GM23338 (cell line): ENCODE data around the gene HCN1. TPM values are rescaled to one million over a fixed set of nuclear protein-coding genes. Genes with fewer than 3 reads are reported as not detected.

ENCODE experiments used
- ATAC-seq: fragments of 200-7000 bp; cut with Tn5 transposase; 3 replicates; pipeline ENCODE4 v1.9.1; 2020
- DNase-seq: peaks from one replicate; pipeline ENCODE4 v3.0.0-alpha.2; 2015; ENCODE audit warnings: low spot score
- H2AFZ ChIP-seq: fragments of 200-600 bp; sonication (generic); 2 replicates; pipeline ENCODE4 v1.8.0; 2016; ENCODE audit warnings: antibody characterized with exemption, mild to moderate bottlenecking, moderate library complexity
- H3F3A ChIP-seq: fragments of 200-600 bp; sonication (generic); replicated peaks from 2 replicates; pipeline ENCODE4 v1.8.0; 2017; ENCODE audit warnings: antibody characterized with exemption, mixed run types, low read depth
- H3K27ac ChIP-seq: fragments of 200-600 bp; sonication (generic); 2 replicates; pipeline ENCODE4 v1.6.1; 2016; ENCODE audit warnings: low read depth
- H3K27me3 ChIP-seq: fragments of 200-600 bp; sonication (generic); 2 replicates; pipeline ENCODE4 v1.8.0; 2016; ENCODE audit warnings: mild to moderate bottlenecking, mixed run types, moderate library complexity; ENCODE audit not compliant: insufficient read depth
- H3K36me3 ChIP-seq: fragments of 200-600 bp; sonication (generic); 2 replicates; pipeline ENCODE4 v1.8.0; 2016; ENCODE audit warnings: mild to moderate bottlenecking; ENCODE audit not compliant: insufficient read depth
- H3K4me1 ChIP-seq: fragments of 200-600 bp; sonication (generic); 2 replicates; pipeline ENCODE4 v1.8.0; 2016; ENCODE audit warnings: mild to moderate bottlenecking, moderate library complexity; ENCODE audit not compliant: insufficient read depth
- H3K4me2 ChIP-seq: fragments of 200-600 bp; sonication (generic); 2 replicates; pipeline ENCODE4 v1.7.1; 2017; ENCODE audit warnings: mixed run types
- H3K4me3 ChIP-seq: fragments of 200-600 bp; sonication (generic); 2 replicates; pipeline ENCODE4 v1.6.1; 2016; ENCODE audit warnings: mixed run types
- H3K79me2 ChIP-seq: fragments of 200-600 bp; sonication (generic); replicated peaks from 2 replicates; pipeline ENCODE4 v1.8.0; 2017; ENCODE audit warnings: mild to moderate bottlenecking; ENCODE audit not compliant: insufficient read depth
- H3K9me2 ChIP-seq: fragments of 200-600 bp; sonication (generic); 2 replicates; pipeline ENCODE4 v1.8.0; 2017; ENCODE audit not compliant: insufficient read depth
- H4K20me1 ChIP-seq: fragments of 200-600 bp; sonication (generic); replicated peaks from 2 replicates; pipeline ENCODE4 v1.8.0; 2017; ENCODE audit warnings: mild to moderate bottlenecking; ENCODE audit not compliant: insufficient read depth
- H3K27ac Mint-ChIP-seq: 2 replicates; pipeline ENCODE4 v1.8.0; 2020; ENCODE audit warnings: inconsistent platforms, mild to moderate bottlenecking, moderate library complexity, mixed read lengths
- H3K27me3 Mint-ChIP-seq: 3 replicates; pipeline ENCODE4 v1.8.0; 2022; ENCODE audit warnings: low read depth, mild to moderate bottlenecking, moderate library complexity, mixed read lengths, inconsistent platforms; ENCODE audit not compliant: insufficient read depth, poor library complexity
- H3K36me3 Mint-ChIP-seq: 3 replicates; pipeline ENCODE4 v1.8.0; 2021; ENCODE audit warnings: low read depth, mild to moderate bottlenecking, inconsistent platforms, moderate library complexity, mixed read lengths
- H3K4me1 Mint-ChIP-seq: 3 replicates; pipeline ENCODE4 v1.8.0; 2020; ENCODE audit warnings: mild to moderate bottlenecking, inconsistent platforms, mixed read lengths
- H3K4me3 Mint-ChIP-seq: 3 replicates; pipeline ENCODE4 v1.8.0; 2021; ENCODE audit warnings: moderate library complexity, mild to moderate bottlenecking, inconsistent platforms, mixed read lengths
- H3K9me3 Mint-ChIP-seq: 3 replicates; pipeline ENCODE4 v1.8.0; 2020; ENCODE audit warnings: moderate library complexity, mild to moderate bottlenecking, inconsistent platforms, mixed read lengths
- CREB1 ChIP-seq: fragments of 250-450 bp; sonication (Bioruptor Pico); IDR thresholded peaks from 2 replicates; pipeline ENCODE4 v1.5.0; 2020; ENCODE audit warnings: low read depth, mild to moderate bottlenecking, moderate library complexity
- ETS1 ChIP-seq: IDR thresholded peaks from 2 replicates; pipeline ENCODE4 v1.6.1; 2016; ENCODE audit warnings: antibody characterized with exemption
- EZH2phosphoT487 ChIP-seq: fragments of 200-600 bp; sonication (generic); IDR thresholded peaks from one replicate; pipeline ENCODE4 v1.8.1; 2018; ENCODE audit warnings: antibody characterized with exemption; ENCODE audit not compliant: unreplicated experiment
- JUNB ChIP-seq: IDR thresholded peaks from one replicate; pipeline ENCODE4 v1.6.1; 2016; ENCODE audit warnings: antibody characterized with exemption; ENCODE audit not compliant: unreplicated experiment
- NANOG ChIP-seq: IDR thresholded peaks from 2 replicates; pipeline ENCODE4 v1.6.1; 2016; ENCODE audit warnings: antibody characterized with exemption, borderline replicate concordance
- REST ChIP-seq: IDR thresholded peaks from one replicate; pipeline ENCODE4 v1.6.1; 2018; ENCODE audit warnings: antibody characterized with exemption; ENCODE audit not compliant: unreplicated experiment
- STAT1 ChIP-seq: IDR thresholded peaks from one replicate; pipeline ENCODE4 v1.6.1; 2016; ENCODE audit warnings: antibody characterized with exemption; ENCODE audit not compliant: unreplicated experiment
- ZNF114 ChIP-seq: fragments of 250-450 bp; sonication (Bioruptor Pico); IDR thresholded peaks from 2 replicates; pipeline ENCODE4 v1.5.0; 2020; ENCODE audit warnings: mild to moderate bottlenecking, moderate library complexity
- ZNF331 ChIP-seq: fragments of 250-450 bp; sonication (Bioruptor Pico); IDR thresholded peaks from 2 replicates; pipeline ENCODE4 v1.5.0; 2020; ENCODE audit warnings: low read depth, mild to moderate bottlenecking, moderate library complexity
- polyA plus RNA-seq: library from polyadenylated mRNA; unstranded; fragments of >200 nt; fragmentation: Nextera tagmentation; extraction: Ambion mirVana; gene quantifications from 2 replicates; pipeline ENCODE4 v1.2.1, GENCODE V29; 2016
- total RNA-seq: library from RNA; depleted of rRNA; stranded (reverse); fragments of >200 nt; shearing (Covaris generic); gene quantifications from 2 replicates; pipeline ENCODE4 v1.2.3, GENCODE V29; 2014

The HCN1 gene
- total and polyA plus RNA-seq, 2 experiments from 2014 or later, result 2.8 to 6.9 TPM

GRCh38 chr5:45284436-45284835 lies 411.7 kb downstream of the HCN1 start:
- Histone ChIP-seq H3K79me2 (no peaks in the 10 kb centered on the region), H3K27me3 (no peaks in the 10 kb centered on the region), H3K4me2 (no peak overlapping the region), H2AFZ (no peak overlapping the region), H3K4me1 (peaks cover 12% of the 10 kb centered on the region), H3K4me3 (no peak overlapping the region), H3K36me3 (no peaks in the 10 kb centered on the region), H3K9me2 (0 out of 2 replicates have a peak, but pooled peaks cover 5% of the 10 kb centered on the region), H3F3A (no peaks in the 10 kb centered on the region), H4K20me1 (no peaks in the 10 kb centered on the region), H3K27ac (no peak overlapping the region)
- H3K4me1 Mint-ChIP-seq, result peaks cover 28% of the 10 kb centered on the region
- no peak overlapping the region for H3K4me3 Mint-ChIP-seq
- H3K9me3 Mint-ChIP-seq, result peaks cover 31% of the 10 kb centered on the region
- H3K36me3 Mint-ChIP-seq, result peaks cover 45% of the 10 kb centered on the region
- H3K27ac Mint-ChIP-seq, result no peak overlapping the region
- H3K27me3 Mint-ChIP-seq, result peaks cover 3% of the 10 kb centered on the region
- DNase-seq (peak; percentile 4), ATAC-seq (no peak)
- TF ChIP-seq ETS1, result no peak
- TF ChIP-seq JUNB, result no peak
- TF ChIP-seq STAT1, result no peak
- no peak for TF ChIP-seq CREB1 (CRISPR knock-in tag)
- no peak for TF ChIP-seq ZNF114 (CRISPR knock-in tag)
- no peak for TF ChIP-seq REST
- TF ChIP-seq NANOG, result no peak
- TF ChIP-seq ZNF331 (CRISPR knock-in tag), result no peak
- no peak for TF ChIP-seq EZH2phosphoT487

GRCh38 chr5:45281081-45281480 lies 415.1 kb downstream of the HCN1 start:
- Histone ChIP-seq H3F3A (no peaks in the 10 kb centered on the region), H3K4me2 (no peak overlapping the region), H3K36me3 (no peaks in the 10 kb centered on the region), H3K9me2 (0 out of 2 replicates have a peak, but pooled peaks cover 5% of the 10 kb centered on the region), H3K4me3 (no peak overlapping the region), H3K27ac (no peak overlapping the region), H2AFZ (no peak overlapping the region), H3K27me3 (no peaks in the 10 kb centered on the region), H3K4me1 (peaks cover 18% of the 10 kb centered on the region), H3K79me2 (no peaks in the 10 kb centered on the region), H4K20me1 (no peaks in the 10 kb centered on the region)
- peaks cover 27% of the 10 kb centered on the region for H3K4me1 Mint-ChIP-seq
- TF ChIP-seq NANOG (0 out of 2 replicates have a peak, but pooled peaks have one; percentile 22), EZH2phosphoT487 (no peak), ZNF331 (CRISPR knock-in tag) (no peak)
- no peak for ATAC-seq
- peaks cover 29% of the 10 kb centered on the region for H3K9me3 Mint-ChIP-seq
- DNase-seq, result peak; percentile 14
- H3K27ac Mint-ChIP-seq, result peak overlapping the region; percentile 75
- no peak overlapping the region for H3K4me3 Mint-ChIP-seq
- peaks cover 52% of the 10 kb centered on the region for H3K36me3 Mint-ChIP-seq
- H3K27me3 Mint-ChIP-seq, result peaks cover 1% of the 10 kb centered on the region
